ENCODE data around the gene CAVIN2.

GRCh38 chr2:191838526-191838925 is 8.4 kb downstream of the CAVIN2 start:
- TF ChIP-seq BRCA1 (IDR thresholded peaks at IDR 0.05), result no peak
- no peak for TF ChIP-seq BRCA1 (CRISPR knock-in tag; IDR thresholded peaks at IDR 0.05)
- no peak for TF ChIP-seq FOXP1 (CRISPR knock-in tag; IDR thresholded peaks at IDR 0.05)

All from K562 (cell line).